GM12878 (cell line): ENCODE results near the gene PSORS1C2. TPM values are rescaled to one million over a fixed set of nuclear protein-coding genes. Genes with fewer than 3 reads are reported as not detected.

Experiments
- ATAC-seq: fragments of 200-7000 bp; cut with Tn5 transposase; 3 replicates; pipeline ENCODE4 v1.9.1; 2020; ENCODE audit warnings: mild to moderate bottlenecking, moderate library complexity
- BruUV-seq: library from RNA; stranded (reverse); fragments of 400-500 nt; replicated peaks from 2 replicates; lab custom pipeline; 2021; lab: Mats Ljungman, UMichigan
- CTCF ChIA-PET: fragments of 300-600 bp; sonication (Branson Sonifier 250); formaldehyde crosslinking; extraction: SDS; loops from one replicate; lab custom pipeline; 2021; ENCODE audit warnings: inconsistent platforms; lab: Yijun Ruan, JAX
- POLR2A ChIA-PET: fragments of 350-600 bp; formaldehyde crosslinking; extraction: SDS; loops from one replicate; lab custom pipeline; 2021; ENCODE audit warnings: inconsistent platforms; lab: Charles Lee
- RAD21 ChIA-PET: fragments of 300-600 bp; sonication (Branson Sonifier 250); formaldehyde crosslinking; loops from one replicate; lab custom pipeline; 2023; ENCODE audit warnings: antibody characterized with exemption; ENCODE audit not compliant: unreplicated experiment; lab: Charles Lee
- SMC1A ChIA-PET: fragments of 300-600 bp; sonication (Branson Sonifier 250); formaldehyde crosslinking; loops from one replicate; lab custom pipeline; 2023; ENCODE audit not compliant: unreplicated experiment, uncharacterized antibody; lab: Charles Lee
- DNase-seq: peaks from one replicate; pipeline ENCODE4 v3.0.0-alpha.2; 2011; ENCODE audit warnings: low read depth, low spot score
- FAIRE-seq: peaks from 3 replicates; lab custom pipeline; 2011; peaks lifted over from hg19 to GRCh38; lab: Jason Lieb, UNC
- H2AFZ ChIP-seq: 2 replicates; pipeline ENCODE4 v1.6.0; 2011; ENCODE audit warnings: low read depth, low read length, control low read depth; ENCODE audit not compliant: control insufficient read depth
- H3K27ac ChIP-seq: 2 replicates; pipeline ENCODE4 v1.5.1; 2011; ENCODE audit warnings: control low read depth; ENCODE audit not compliant: control insufficient read depth, insufficient read depth
- H3K27me3 ChIP-seq, 2 experiments: replicated peaks in 1 of 2; 2 replicates each; pipeline versions ENCODE4 v1.6.0 to v1.6.1; 2011; ENCODE audit warnings: low read length in 1 of 2; ENCODE audit not compliant: control insufficient read depth in 2 of 2, insufficient read depth in 2 of 2
- H3K36me3 ChIP-seq, 2 experiments: 2 replicates each; pipeline ENCODE4 v1.5.1; 2011; ENCODE audit warnings: low read length in 1 of 2; ENCODE audit not compliant: control insufficient read depth in 2 of 2, insufficient read depth in 2 of 2
- H3K4me1 ChIP-seq: 2 replicates; pipeline ENCODE4 v1.6.1; 2011; ENCODE audit warnings: mild to moderate bottlenecking, low read length, moderate library complexity, mixed read lengths; ENCODE audit not compliant: control insufficient read depth, insufficient read depth
- H3K4me2 ChIP-seq: 2 replicates; pipeline ENCODE4 v1.6.0; 2011; ENCODE audit warnings: control low read depth; ENCODE audit not compliant: control insufficient read depth, insufficient read depth
- H3K4me3 ChIP-seq: fragments of 200-600 bp; sonication (generic); 2 replicates; pipeline ENCODE4 v1.5.1; 2016
- H3K79me2 ChIP-seq: 2 replicates; pipeline ENCODE4 v1.6.0; 2011; ENCODE audit warnings: low read length; ENCODE audit not compliant: control insufficient read depth, insufficient read depth
- H3K9ac ChIP-seq: 2 replicates; pipeline ENCODE4 v1.8.0; 2011; ENCODE audit warnings: low read length, control low read depth, mixed read lengths; ENCODE audit not compliant: control insufficient read depth, insufficient read depth
- H3K9me3 ChIP-seq: replicated peaks from 3 replicates; pipeline ENCODE4 v1.5.1; 2011; ENCODE audit warnings: mild to moderate bottlenecking, low read length; ENCODE audit not compliant: control insufficient read depth, insufficient read depth
- H4K20me1 ChIP-seq: 2 replicates; pipeline ENCODE4 v1.6.0; 2011; ENCODE audit not compliant: control insufficient read depth, insufficient read depth
- CEBPZ ChIP-seq: fragments of 150-350 bp; IDR thresholded peaks from 2 replicates; pipeline ENCODE4 v1.6.1; 2016; ENCODE audit warnings: low read depth, low read length
- FOXK2 ChIP-seq: fragments of 450-650 bp; IDR thresholded peaks from 2 replicates; pipeline ENCODE4 v1.6.1; 2017; ENCODE audit warnings: mild to moderate bottlenecking, moderate library complexity
- IKZF2 ChIP-seq, 2 experiments: fragments of 450-650 bp; IDR thresholded peaks; 2 replicates each; pipeline ENCODE4 v1.6.1; 2017; ENCODE audit warnings: mild to moderate bottlenecking in 2 of 2, moderate library complexity in 2 of 2
- IRF4 ChIP-seq: IDR thresholded peaks from 2 replicates; pipeline ENCODE4 v1.6.1; 2011; ENCODE audit warnings: low read depth, low read length
- MEF2A ChIP-seq: IDR thresholded peaks from 2 replicates; pipeline ENCODE4 v1.6.1; 2011; ENCODE audit warnings: low read depth, mild to moderate bottlenecking, low read length, moderate library complexity; ENCODE audit not compliant: insufficient read depth
- NBN ChIP-seq: fragments of 450-650 bp; IDR thresholded peaks from 2 replicates; pipeline ENCODE4 v1.6.1; 2016
- NFYB ChIP-seq: IDR thresholded peaks from 2 replicates; pipeline ENCODE4 v1.6.1; 2011; ENCODE audit warnings: low read depth, mild to moderate bottlenecking, low read length, improper control_type of control experiment, moderate library complexity; ENCODE audit not compliant: insufficient read depth
- NR2C2 ChIP-seq: IDR thresholded peaks from 2 replicates; pipeline ENCODE4 v1.6.1; 2011; ENCODE audit warnings: borderline replicate concordance, low read depth; ENCODE audit not compliant: control insufficient read depth, insufficient read length
- POLR2AphosphoS5 ChIP-seq: IDR thresholded peaks from 2 replicates; pipeline ENCODE4 v1.6.1; 2011; ENCODE audit warnings: mild to moderate bottlenecking, low read length, inconsistent platforms
- STAT1 ChIP-seq: fragments of 450-650 bp; conservative IDR thresholded peaks from 2 replicates; pipeline ENCODE4 v1.6.1; 2014; ENCODE audit warnings: antibody characterized with exemption, mild to moderate bottlenecking
- TARDBP ChIP-seq: IDR thresholded peaks from 2 replicates; pipeline ENCODE4 v1.6.1; 2016; ENCODE audit warnings: borderline replicate concordance
- TBL1XR1 ChIP-seq: IDR thresholded peaks from 2 replicates; pipeline ENCODE4 v1.6.1; 2012; ENCODE audit warnings: low read depth, low read length, improper control_type of control experiment
- WRNIP1 ChIP-seq: IDR thresholded peaks from 2 replicates; pipeline ENCODE4 v1.6.1; 2011; ENCODE audit warnings: low read depth, low read length, improper control_type of control experiment, borderline replicate concordance
- WGBS: methylation state at CpG from one replicate; pipeline ENCODE4 v1.1.6; 2016; ENCODE audit warnings: low lambda C conversion rate; ENCODE audit not compliant: insufficient replicate concordance, insufficient coverage; ENCODE audit errors: missing lambda C conversion rate; 5-methylcytosine and 5-hydroxymethylcytosine counted together
- in situ Hi-C: fragments of 300-500 bp; cut with MboI; formaldehyde crosslinking; loops from 9 replicates; pipeline ENCODE4 v1.14.3; 2018; ENCODE audit warnings: mixed read lengths
- intact Hi-C: fragments of 100-400 bp; cut with micrococcal nuclease; formaldehyde crosslinking; loops from one replicate; pipeline ENCODE4 v1.14.2; 2022; ENCODE audit not compliant: unreplicated experiment
- polyA plus RNA-seq, 11 experiments: library from polyadenylated mRNA; depleted of rRNA in 4 of 11; unstranded in 6 of 11; stranded (reverse) in 5 of 11; fragments of >200 nt; fragmentation: Nextera tagmentation in 4 of 11; fragmentation: Illumina TruSeq in 1 of 11; extraction: Ambion mirVana in 4 of 11; extraction: Trizol in 1 of 11; gene quantifications; 1 replicate in 1 of 11; 2 replicates in 10 of 11; pipeline versions ENCODE4 v1.2.1 to v1.2.3, GENCODE V29; 2011 to 2016; ENCODE audit warnings: inconsistent platforms in 2 of 11, missing spikeins in 2 of 11, low read depth in 1 of 11
- total RNA-seq, 4 experiments: library from RNA; depleted of rRNA in 3 of 4; stranded (reverse); fragments of >200 nt in 3 of 4; fragmentation: Illumina TruSeq in 1 of 4; extraction: Trizol in 1 of 4; gene quantifications; 2 replicates each; pipeline versions ENCODE4 v1.2.1 to v1.2.3, GENCODE V29; 2013 to 2021

PSORS1C2 gene
- total and polyA plus RNA-seq, 10 of the 15 experiments (the other 5 are each of a cell fraction or from before 2014, with no cell fraction given): not detected

- in situ Hi-C loops: no loop called here
- peak overlapping the region; percentile 52 for H3K27ac ChIP-seq
- H3K27me3 ChIP-seq: no peaks in the 10 kb centered on the region
- peaks cover 32% of the 10 kb centered on the region for H3K4me1 ChIP-seq
- SMC1A ChIA-PET: interaction anchor here (0.6 to 1.8 kb wide), 3 partner anchors 8 to 190 kb away, joined by 3 to 4 read pairs (median 4); partner anchors contain the start of gene PSORS1C2
- peaks cover 8 to 12% of the 10 kb centered on the region in 2 experiments for H3K36me3 ChIP-seq
- no TSS peak for BruUV-seq
- POLR2A ChIA-PET: interaction anchor here (2.3 kb wide), 1 partner anchor 12 kb away, joined by 9 read pairs; no protein-coding TSS in a partner anchor
- CTCF ChIA-PET: interaction anchor here (0.6 to 2.4 kb wide), 9 partner anchors 20 to 485 kb away, joined by 3 to 8 read pairs (median 3); no protein-coding TSS in a partner anchor
- H3K4me2 ChIP-seq: peak overlapping the region; percentile 46
- no peak for FAIRE-seq
- DNase-seq: no peak
- H3K9ac ChIP-seq: no peak overlapping the region
- H3K9me3 ChIP-seq: no peaks in the 10 kb centered on the region
- peak; percentile 8; the same call in 1 of the 3 replicates for ATAC-seq
- RAD21 ChIA-PET: interaction anchor here (1.7 to 1.8 kb wide), 2 partner anchors 20 to 29 kb away, joined by 5 to 7 read pairs; no protein-coding TSS in a partner anchor
- no peaks in the 10 kb centered on the region; the same call in 1 of the 2 replicates for H4K20me1 ChIP-seq
- TF ChIP-seq NFYB (peak; percentile 67; the same call in 1 of the 2 replicates), STAT1 (no peak), POLR2AphosphoS5 (no peak)
- TF ChIP-seq, all 136 proteins: peak for 1
- Histone ChIP-seq H3K4me3 (no peak overlapping the region), H3K79me2 (peaks cover 30% of the 10 kb centered on the region), H2AFZ (no peak overlapping the region)
- intact Hi-C loops: loop anchor here (1.0 kb wide), 1 partner anchor 27 kb away; no protein-coding TSS in a partner anchor
Observed at GRCh38 chr6:31163922-31164321, 25.1 kb upstream of the PSORS1C2 start.

GRCh38 chr6:31162463-31163165 lies 23.7 kb upstream of the PSORS1C2 start:
- no peaks in the 10 kb centered on the region for H3K9me3 ChIP-seq
- ChIA-PET SMC1A (interaction anchor here (1.5 kb wide), 1 partner anchor 24 kb away, joined by 3 read pairs; the partner anchor contains the start of gene PSORS1C2), RAD21 (interaction anchor here (1.4 to 1.7 kb wide), 2 partner anchors 19 to 22 kb away, joined by 5 read pairs; no protein-coding TSS in a partner anchor), POLR2A (interaction anchor here (0.8 to 2.3 kb wide), 3 partner anchors 10 to 16 kb away, joined by 3 to 9 read pairs (median 3); no protein-coding TSS in a partner anchor), CTCF (interaction anchor here (0.6 to 1.5 kb wide), 2 partner anchors 24 to 198 kb away, joined by 3 to 4 read pairs; no protein-coding TSS in a partner anchor)
- BruUV-seq: no TSS peak
- 94% methylated on average over 13 of the region's 13 CpGs for WGBS
- in situ Hi-C loops: no loop called here
- H3K4me3 ChIP-seq: peak overlapping the region; percentile 22; the same call in 1 of the 2 replicates
- no peak for ATAC-seq
- no peak overlapping the region for H3K27ac ChIP-seq
- H4K20me1 ChIP-seq: no peaks in the 10 kb centered on the region; the same call in 1 of the 2 replicates
- no peak for FAIRE-seq
- peaks cover 36% of the 10 kb centered on the region for H3K79me2 ChIP-seq
- peak overlapping the region; percentile 61 for H3K4me2 ChIP-seq
- DNase-seq: no peak
- H3K36me3 ChIP-seq: peaks cover 8 to 12% of the 10 kb centered on the region in 2 experiments
- H3K4me1 ChIP-seq: peaks cover 32% of the 10 kb centered on the region
- H2AFZ ChIP-seq: no peak overlapping the region
- no peaks in the 10 kb centered on the region for H3K27me3 ChIP-seq
- H3K9ac ChIP-seq: no peak overlapping the region
- intact Hi-C loops: no loop called here
- TF ChIP-seq WRNIP1 (no peak), MEF2A (no peak), IRF4 (no peak), CEBPZ (no peak), FOXK2 (no peak), TBL1XR1 (no peak), NBN (no peak), IKZF2 (IDR thresholded peaks at IDR 0.05) (no peak), TARDBP (no peak), NR2C2 (no peak)
